SJCRH30 (cell line): Measurements from ENCODE around the gene PRIMPOL. TPM values are rescaled to one million over a fixed set of nuclear protein-coding genes. Genes with fewer than 3 reads are reported as not detected.

ENCODE experiments used
- DNase-seq, 2 experiments: peaks; one replicate each; pipeline ENCODE4 v3.0.0-alpha.2; 2015 to 2020
- H3K27ac ChIP-seq: fragments of 250-450 bp; sonication (Bioruptor Pico); 2 replicates; pipeline ENCODE4 v1.5.1; 2020; ENCODE audit warnings: mild to moderate bottlenecking, moderate library complexity
- H3K27me3 ChIP-seq: fragments of 250-450 bp; sonication (Bioruptor Pico); 2 replicates; pipeline ENCODE4 v1.5.1; 2020; ENCODE audit warnings: mild to moderate bottlenecking, moderate library complexity
- H3K36me3 ChIP-seq: fragments of 250-450 bp; sonication (Bioruptor Pico); 2 replicates; pipeline ENCODE4 v1.5.1; 2020; ENCODE audit warnings: mild to moderate bottlenecking, moderate library complexity
- H3K4me1 ChIP-seq: fragments of 250-450 bp; sonication (Bioruptor Pico); 2 replicates; pipeline ENCODE4 v1.5.1; 2020; ENCODE audit warnings: mild to moderate bottlenecking, moderate library complexity
- H3K4me3 ChIP-seq: fragments of 250-450 bp; sonication (Bioruptor Pico); 2 replicates; pipeline ENCODE4 v1.5.1; 2020; ENCODE audit warnings: mild to moderate bottlenecking, moderate library complexity
- H3K9me3 ChIP-seq: fragments of 250-450 bp; sonication (Bioruptor Pico); replicated peaks from 2 replicates; pipeline ENCODE4 v1.5.1; 2020; ENCODE audit warnings: mild to moderate bottlenecking, moderate library complexity
- total RNA-seq: library from RNA; depleted of rRNA; stranded (reverse); fragments of >200 nt; shearing (Covaris generic); gene quantifications from 2 replicates; pipeline ENCODE4 v1.2.3, GENCODE V29; 2014

Gene PRIMPOL
- total RNA-seq, 1 experiment from 2014 or later = 24.7 TPM

DNA sequence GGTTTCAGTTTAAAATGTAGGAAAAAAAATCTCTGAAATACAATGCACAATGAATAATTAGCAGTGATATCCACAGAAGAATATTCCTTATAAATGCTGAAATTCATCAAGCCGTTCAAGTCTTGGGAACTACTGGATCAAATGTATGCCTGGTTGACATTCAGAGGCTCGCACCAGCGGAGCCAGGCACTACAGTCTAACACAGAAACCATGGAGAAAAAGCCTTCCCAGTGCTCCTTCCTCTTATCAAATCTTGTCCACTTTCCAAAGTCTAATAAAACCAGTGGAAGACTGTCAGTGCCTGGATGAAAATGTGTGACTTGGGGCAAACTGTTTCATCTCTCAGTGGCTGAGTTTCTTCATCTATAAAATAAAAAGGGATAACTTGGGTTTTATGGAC is 48.4 kb downstream of the PRIMPOL start:
- Histone ChIP-seq H3K36me3 (peaks cover 48% of the 10 kb centered on the region), H3K9me3 (no peaks in the 10 kb centered on the region), H3K4me1 (no peaks in the 10 kb centered on the region), H3K27me3 (no peaks in the 10 kb centered on the region), H3K4me3 (no peak overlapping the region), H3K27ac (no peak overlapping the region)
- no peak for DNase-seq

DNA sequence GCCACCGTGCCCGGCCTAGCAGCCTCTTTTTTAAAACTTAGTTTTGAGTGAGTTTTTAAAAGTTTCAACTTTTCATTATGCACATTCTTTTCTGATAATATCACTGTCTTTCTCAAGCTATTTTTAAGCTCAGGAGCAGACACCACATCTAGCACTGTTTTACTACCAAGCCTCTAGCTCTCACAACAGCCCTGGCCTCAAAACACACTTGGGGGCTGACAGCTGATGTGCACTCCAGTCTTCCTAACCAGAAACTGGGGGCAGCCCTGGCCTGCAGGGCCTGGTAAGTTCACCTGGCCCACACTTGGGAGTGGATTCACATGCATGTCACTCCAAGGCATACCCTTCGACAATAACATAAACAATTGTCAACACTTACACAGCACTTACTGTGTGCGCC is 50.4 kb downstream of the PRIMPOL start:
- no peak overlapping the region for H3K27ac ChIP-seq

DNA sequence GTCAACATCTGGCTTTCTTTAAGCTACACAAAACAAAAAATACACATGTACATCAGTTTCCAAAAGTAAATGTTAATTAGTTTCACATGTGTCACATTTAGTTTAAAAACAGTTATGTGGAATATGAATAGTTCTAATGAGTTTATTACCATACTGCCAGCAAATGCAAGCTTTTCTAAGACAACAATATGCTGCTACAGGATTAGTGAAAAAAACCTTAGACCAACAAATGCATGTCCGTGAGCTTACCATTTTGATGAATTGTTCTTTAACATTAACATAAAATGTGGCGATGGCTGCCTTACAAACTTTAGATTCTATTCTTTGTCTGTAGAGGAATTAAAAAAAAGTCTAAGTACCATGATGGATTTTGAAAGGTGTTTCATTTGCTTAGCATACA is 52.6 kb downstream of the PRIMPOL start:
- H3K27me3 ChIP-seq = no peaks in the 10 kb centered on the region
- no peak overlapping the region for H3K4me3 ChIP-seq
- DNase-seq = no peak
- H3K9me3 ChIP-seq = no peaks in the 10 kb centered on the region
- no peaks in the 10 kb centered on the region for H3K4me1 ChIP-seq
- H3K36me3 ChIP-seq = peaks cover 55% of the 10 kb centered on the region
- no peak overlapping the region for H3K27ac ChIP-seq

More for the DNA sequence above, 50.4 kb downstream of the PRIMPOL start:
- Histone ChIP-seq H3K27me3 (no peaks in the 10 kb centered on the region), H3K9me3 (no peaks in the 10 kb centered on the region), H3K36me3 (peaks cover 44% of the 10 kb centered on the region), H3K4me3 (no peak overlapping the region), H3K4me1 (no peaks in the 10 kb centered on the region)
- DNase-seq = no peak

DNA sequence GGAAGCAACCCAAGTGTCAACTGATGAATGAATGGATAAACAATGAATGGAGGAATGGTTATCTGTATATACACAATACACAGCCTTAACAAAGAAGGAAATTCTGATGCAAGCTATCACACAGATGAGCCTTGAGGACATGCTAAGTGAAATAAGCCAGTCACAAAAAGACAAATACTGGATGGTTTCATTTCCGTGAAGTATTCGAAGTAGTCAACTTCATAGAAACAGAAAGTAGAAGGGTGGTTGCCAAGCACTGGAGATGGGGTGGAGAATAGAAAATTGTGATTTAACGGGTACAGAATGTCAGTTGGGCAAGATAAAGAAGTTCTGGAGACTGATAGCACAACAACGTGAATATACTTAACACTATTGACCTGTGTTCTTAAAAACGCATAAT is 56.2 kb downstream of the PRIMPOL start:
- DNase-seq = no peak
- Histone ChIP-seq H3K9me3 (no peaks in the 10 kb centered on the region), H3K4me3 (no peak overlapping the region), H3K27me3 (no peaks in the 10 kb centered on the region), H3K4me1 (no peaks in the 10 kb centered on the region), H3K36me3 (peaks cover 80% of the 10 kb centered on the region), H3K27ac (no peak overlapping the region)

DNA sequence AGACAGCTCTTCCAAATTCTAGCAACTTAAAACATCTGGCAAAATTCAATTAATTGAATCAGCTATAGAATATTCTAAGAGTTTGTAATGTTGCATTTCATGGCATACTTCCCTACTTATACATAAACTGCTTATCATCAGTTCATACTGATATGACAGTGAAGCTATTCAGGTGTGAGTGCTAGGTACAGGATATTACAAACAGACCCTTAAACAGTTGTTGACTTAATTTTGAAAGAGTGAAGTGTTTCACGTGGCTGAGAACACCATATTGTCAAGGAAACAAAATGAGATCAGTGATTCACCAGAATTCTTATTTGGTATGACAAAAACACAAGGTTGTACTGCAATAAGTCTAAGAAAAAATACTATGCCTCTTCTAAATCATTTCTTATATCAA is 56.9 kb downstream of the PRIMPOL start:
- Histone ChIP-seq H3K9me3 (no peaks in the 10 kb centered on the region), H3K27me3 (no peaks in the 10 kb centered on the region), H3K36me3 (peaks cover 85% of the 10 kb centered on the region)

DNA sequence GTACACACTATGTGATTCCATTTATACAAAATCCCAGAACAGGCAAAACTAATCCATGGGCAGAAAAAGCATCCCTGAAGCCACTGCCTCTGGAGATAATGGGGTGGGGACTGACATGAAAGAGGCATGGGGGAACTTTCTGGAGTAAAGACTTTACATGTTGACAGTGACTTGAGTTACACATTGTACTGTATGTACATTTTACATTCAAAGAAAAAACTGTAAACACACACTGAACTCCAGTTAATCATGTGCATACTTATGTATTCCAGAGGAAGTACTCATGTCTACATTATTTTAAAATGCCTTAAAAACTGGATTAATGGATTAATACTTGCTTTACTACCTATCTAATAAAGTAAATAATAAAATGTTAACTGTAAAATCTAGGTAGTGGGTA is 62.8 kb downstream of the PRIMPOL start:
- no peak overlapping the region for H3K27ac ChIP-seq
- no peaks in the 10 kb centered on the region for H3K4me1 ChIP-seq
- H3K9me3 ChIP-seq = no peaks in the 10 kb centered on the region
- no peak for DNase-seq
- no peak overlapping the region for H3K4me3 ChIP-seq
- H3K27me3 ChIP-seq = no peaks in the 10 kb centered on the region
- peaks cover 47% of the 10 kb centered on the region for H3K36me3 ChIP-seq

More for the DNA sequence above, 56.9 kb downstream of the PRIMPOL start:
- Histone ChIP-seq H3K4me1 (no peaks in the 10 kb centered on the region), H3K4me3 (no peak overlapping the region), H3K27ac (no peak overlapping the region)
- DNase-seq = no peak

DNA sequence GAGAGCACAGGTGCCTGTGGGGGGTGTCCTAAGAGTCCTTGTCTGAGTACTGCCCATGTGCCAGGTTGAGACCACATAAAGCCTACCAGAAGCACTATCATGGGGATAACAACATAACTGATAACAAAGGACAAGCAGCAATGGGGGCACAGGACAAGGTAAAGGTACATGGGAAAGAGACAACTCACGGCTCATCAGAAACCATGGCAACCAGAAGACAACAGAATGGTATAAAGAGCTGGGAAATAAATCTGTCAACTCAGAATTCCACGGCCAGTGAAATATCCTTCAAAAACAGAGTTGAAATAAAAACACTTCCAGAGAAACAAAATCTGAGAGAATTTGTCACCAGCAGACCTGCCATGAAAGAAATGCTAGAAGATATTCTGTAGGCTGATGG is 64.3 kb downstream of the PRIMPOL start:
- H3K4me1 ChIP-seq = no peaks in the 10 kb centered on the region
- no peaks in the 10 kb centered on the region for H3K27me3 ChIP-seq
- H3K36me3 ChIP-seq = peaks cover 34% of the 10 kb centered on the region
- H3K9me3 ChIP-seq = no peaks in the 10 kb centered on the region
- no peak overlapping the region for H3K27ac ChIP-seq
- no peak overlapping the region for H3K4me3 ChIP-seq
- no peak for DNase-seq

DNA sequence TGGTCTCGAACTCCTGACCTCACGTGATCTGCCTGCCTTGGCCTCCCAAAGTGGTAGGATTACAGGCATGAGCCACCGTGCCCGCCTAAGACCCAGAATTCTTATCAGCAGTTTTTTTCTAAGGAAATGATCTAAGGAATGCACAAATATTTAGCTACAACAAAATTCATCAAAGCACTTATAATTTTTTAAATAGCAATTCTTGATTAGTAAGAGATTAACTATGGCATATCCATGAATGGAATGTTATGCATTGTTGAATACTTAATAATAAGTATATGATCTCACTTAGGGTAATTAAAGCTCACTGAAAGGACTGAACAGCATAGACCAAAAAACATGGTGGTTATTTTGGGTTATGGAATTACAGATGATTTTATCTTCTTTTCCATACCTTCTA is 66.0 kb downstream of the PRIMPOL start:
- Histone ChIP-seq H3K27me3 (no peaks in the 10 kb centered on the region), H3K4me1 (no peaks in the 10 kb centered on the region), H3K9me3 (no peaks in the 10 kb centered on the region), H3K36me3 (peaks cover 28% of the 10 kb centered on the region), H3K27ac (no peak overlapping the region), H3K4me3 (no peak overlapping the region)
- no peak for DNase-seq

DNA sequence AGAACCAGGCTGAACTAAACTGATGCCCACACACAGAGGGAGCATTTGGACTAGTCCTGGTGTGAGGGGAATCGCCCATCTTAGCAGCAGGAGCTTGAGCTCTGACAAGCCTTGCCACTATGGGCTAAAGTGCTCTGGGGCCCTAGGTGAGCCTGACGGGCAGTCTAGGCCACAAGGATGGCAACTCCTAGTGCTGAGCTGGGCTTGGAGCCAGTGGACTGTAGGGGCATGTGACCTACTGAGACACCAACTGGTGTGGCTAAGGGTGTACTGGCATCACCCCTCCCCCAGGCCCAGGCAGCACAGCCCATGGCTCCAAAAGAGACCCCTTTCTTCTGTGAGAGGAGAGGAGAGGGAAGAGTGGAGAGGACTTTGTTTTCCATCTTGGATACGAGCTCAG is 69.9 kb downstream of the PRIMPOL start:
- Histone ChIP-seq H3K4me1 (no peaks in the 10 kb centered on the region), H3K27ac (no peak overlapping the region), H3K27me3 (no peaks in the 10 kb centered on the region), H3K36me3 (peaks cover 46% of the 10 kb centered on the region), H3K9me3 (no peaks in the 10 kb centered on the region), H3K4me3 (no peak overlapping the region)
- no peak for DNase-seq

DNA sequence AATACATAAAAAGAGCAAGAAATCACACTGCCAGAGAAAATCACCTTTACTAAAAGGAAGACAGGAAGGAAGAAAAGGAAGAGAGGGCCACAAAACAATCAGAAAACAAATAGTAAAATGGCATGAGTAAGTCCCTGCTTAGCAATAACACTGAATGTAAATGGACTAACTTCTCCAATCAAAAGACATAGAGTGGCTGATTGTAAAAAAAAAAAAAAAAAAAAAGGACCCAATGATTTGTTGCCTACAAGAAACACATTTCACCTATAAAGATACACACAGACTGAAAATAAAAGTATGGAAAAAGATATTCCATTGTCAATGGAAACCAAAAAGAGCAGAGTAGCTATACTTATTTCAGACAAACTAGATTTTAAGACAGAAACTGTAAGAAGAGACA is 71.7 kb downstream of the PRIMPOL start:
- H3K4me1 ChIP-seq = no peaks in the 10 kb centered on the region
- DNase-seq = no peak
- H3K27ac ChIP-seq = no peak overlapping the region
- no peak overlapping the region for H3K4me3 ChIP-seq
- no peaks in the 10 kb centered on the region for H3K9me3 ChIP-seq
- no peaks in the 10 kb centered on the region for H3K27me3 ChIP-seq
- H3K36me3 ChIP-seq = peaks cover 50% of the 10 kb centered on the region

DNA sequence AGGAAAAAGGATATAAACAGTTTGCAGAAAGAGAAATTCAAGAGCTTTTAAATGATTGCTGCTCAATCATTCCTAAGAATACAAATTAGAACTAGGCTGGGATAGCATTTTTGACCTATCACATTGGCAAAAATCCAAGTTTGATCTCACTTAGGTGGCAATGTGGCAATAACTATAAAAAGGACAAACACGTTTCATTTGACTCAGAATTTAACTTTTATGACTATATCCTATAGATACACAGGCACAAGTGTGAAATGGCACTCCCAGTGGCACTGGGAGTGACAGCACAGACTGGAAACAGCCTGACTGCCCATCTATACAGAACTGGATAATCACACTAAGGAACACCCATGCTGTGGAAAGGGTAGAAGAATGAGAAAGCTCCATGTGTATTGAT is 73.3 kb downstream of the PRIMPOL start:
- Histone ChIP-seq H3K27me3 (no peaks in the 10 kb centered on the region), H3K4me1 (no peaks in the 10 kb centered on the region), H3K36me3 (peaks cover 60% of the 10 kb centered on the region), H3K4me3 (no peak overlapping the region), H3K9me3 (no peaks in the 10 kb centered on the region), H3K27ac (no peak overlapping the region)
- no peak for DNase-seq

DNA sequence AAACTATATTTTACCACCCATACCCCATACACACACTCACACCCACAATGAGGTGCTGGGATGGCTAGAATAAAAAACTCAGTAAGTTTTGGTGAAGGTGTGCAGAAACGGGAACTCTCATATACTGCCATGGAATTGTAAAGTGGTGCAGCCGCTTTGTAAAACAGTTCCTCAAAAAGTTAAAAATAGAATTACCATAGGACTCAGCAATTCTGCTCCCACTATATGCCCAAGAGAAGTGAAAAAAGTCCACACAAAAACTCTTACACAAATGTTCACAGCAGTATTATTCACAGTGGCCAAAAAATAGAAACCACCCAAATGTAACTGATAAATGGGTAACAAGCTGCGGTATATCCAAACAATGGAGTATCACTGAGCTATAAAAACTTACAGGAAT is 77.9 kb downstream of the PRIMPOL start:
- no peak for DNase-seq
- H3K27me3 ChIP-seq = no peaks in the 10 kb centered on the region
- peaks cover 1% of the 10 kb centered on the region; the same call in 1 of the 2 replicates for H3K4me1 ChIP-seq
- peaks cover 54% of the 10 kb centered on the region for H3K36me3 ChIP-seq
- H3K27ac ChIP-seq = no peak overlapping the region
- no peak overlapping the region for H3K4me3 ChIP-seq
- no peaks in the 10 kb centered on the region for H3K9me3 ChIP-seq

DNA sequence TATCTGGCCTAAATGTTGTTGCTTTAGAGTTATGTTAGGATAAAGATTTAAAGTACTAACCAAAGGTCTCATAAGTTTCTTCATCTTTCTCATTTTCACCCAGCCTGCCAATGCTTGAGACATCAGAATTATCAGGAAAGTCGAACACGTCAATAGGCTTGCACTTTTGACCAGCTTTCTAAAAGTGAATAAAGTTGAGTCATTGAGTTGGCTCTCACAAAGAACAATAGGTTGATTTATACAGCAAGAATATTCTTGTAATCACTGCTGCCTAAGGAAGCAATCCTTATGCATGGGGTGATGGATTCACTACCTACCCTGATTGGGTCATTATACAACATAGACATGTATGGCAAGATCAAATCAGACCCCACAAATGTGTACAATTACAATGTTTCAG is 79.3 kb downstream of the PRIMPOL start:
- DNase-seq = no peak
- no peaks in the 10 kb centered on the region for H3K27me3 ChIP-seq
- no peak overlapping the region for H3K27ac ChIP-seq
- H3K36me3 ChIP-seq = peaks cover 47% of the 10 kb centered on the region
- no peaks in the 10 kb centered on the region for H3K9me3 ChIP-seq
- no peak overlapping the region for H3K4me3 ChIP-seq
- peaks cover 3% of the 10 kb centered on the region; the same call in 1 of the 2 replicates for H3K4me1 ChIP-seq

DNA sequence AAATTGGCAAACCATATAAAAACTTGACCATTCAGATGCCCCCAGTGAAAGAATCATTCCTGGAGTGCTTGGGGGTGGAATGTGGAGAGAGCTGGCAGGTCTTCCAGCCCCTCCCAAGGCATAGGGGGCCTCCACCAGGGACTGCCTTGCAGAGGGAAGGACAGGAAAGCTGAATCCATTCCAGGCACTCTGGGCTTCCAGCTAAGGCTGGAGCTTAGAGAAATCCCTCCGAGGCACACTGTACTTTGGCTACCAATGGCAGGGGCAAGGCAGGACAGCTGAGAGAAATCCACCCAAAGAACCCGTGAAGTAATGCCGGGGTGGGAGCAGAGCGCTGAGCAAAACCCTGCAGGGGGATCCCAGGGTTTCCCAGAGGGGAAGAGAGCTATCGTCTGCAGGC is 80.4 kb downstream of the PRIMPOL start:
- no peak for DNase-seq
- H3K27ac ChIP-seq = no peak overlapping the region
- peaks cover 38% of the 10 kb centered on the region for H3K36me3 ChIP-seq
- no peaks in the 10 kb centered on the region for H3K9me3 ChIP-seq
- no peaks in the 10 kb centered on the region for H3K27me3 ChIP-seq
- no peak overlapping the region for H3K4me3 ChIP-seq
- peaks cover 3% of the 10 kb centered on the region; the same call in 1 of the 2 replicates for H3K4me1 ChIP-seq

DNA sequence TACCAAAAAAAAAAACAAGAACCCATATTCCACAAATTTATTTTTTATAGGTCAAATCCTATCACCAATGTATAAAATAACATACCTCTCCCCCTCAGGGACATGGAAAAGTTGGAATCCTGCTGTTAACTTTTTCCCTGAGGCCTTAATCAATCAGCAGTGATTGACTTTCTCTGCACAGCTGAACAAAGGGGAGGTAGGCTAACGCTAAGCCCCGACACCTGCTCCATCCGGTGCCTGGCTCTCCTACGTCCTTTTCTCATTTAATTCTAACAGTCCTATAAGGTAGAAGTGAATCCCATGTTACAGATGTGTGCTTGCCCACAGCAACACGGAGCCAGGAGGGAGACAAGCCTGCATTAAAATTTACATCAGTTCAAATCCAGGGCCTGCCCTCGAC is 81.5 kb downstream of the PRIMPOL start:
- no peaks in the 10 kb centered on the region for H3K9me3 ChIP-seq
- H3K36me3 ChIP-seq = peaks cover 33% of the 10 kb centered on the region
- no peak for DNase-seq
- no peak overlapping the region for H3K4me3 ChIP-seq
- H3K4me1 ChIP-seq = peaks cover 3% of the 10 kb centered on the region; the same call in 1 of the 2 replicates
- H3K27me3 ChIP-seq = no peaks in the 10 kb centered on the region
- H3K27ac ChIP-seq = no peak overlapping the region

DNA sequence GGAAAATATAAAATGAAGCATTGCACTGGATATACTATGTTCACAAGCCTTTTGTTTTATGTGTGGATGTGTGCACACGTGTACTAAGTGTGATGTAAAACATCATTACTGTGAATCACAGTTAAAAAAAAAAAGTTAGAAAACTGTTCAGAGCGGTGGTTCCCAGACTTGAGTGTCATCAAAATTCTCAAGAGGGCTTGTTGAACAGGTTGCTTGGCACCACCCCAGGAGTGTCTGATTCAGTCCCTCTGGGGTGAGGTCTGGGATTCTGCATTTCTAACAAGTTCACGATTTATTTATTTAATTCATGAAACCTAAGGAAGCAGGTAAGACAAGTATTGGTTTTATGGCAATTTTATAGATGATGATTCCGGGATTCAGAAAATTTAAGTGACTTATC is 82.6 kb downstream of the PRIMPOL start:
- Histone ChIP-seq H3K4me1 (peaks cover 3% of the 10 kb centered on the region; the same call in 1 of the 2 replicates), H3K27ac (no peak overlapping the region), H3K9me3 (no peaks in the 10 kb centered on the region), H3K36me3 (peaks cover 28% of the 10 kb centered on the region), H3K27me3 (no peaks in the 10 kb centered on the region), H3K4me3 (no peak overlapping the region)
- DNase-seq = no peak
